ENCODE measurements around the gene ANKMY2.

The ANKMY2 gene

GRCh38 chr7:16657656-16658279 lies 12.2 kb upstream of the ANKMY2 start:
- peak; percentile 29 for TF ChIP-seq CTCF (IDR thresholded peaks at IDR 0.05; ENCODE audit: low read length, missing control alignments)
- H3K4me3 ChIP-seq (replicated peaks; ENCODE audit: low read depth, low read length) = no peak overlapping the region
- peak; percentile 90 for DNase-seq (ENCODE audit: low read depth)

GRCh38 chr7:16656141-16656540 lies 10.6 kb upstream of the ANKMY2 start:
- no peak overlapping the region for H3K4me3 ChIP-seq (replicated peaks; ENCODE audit: low read depth, low read length)
- no peak for TF ChIP-seq CTCF (IDR thresholded peaks at IDR 0.05; ENCODE audit: low read length, missing control alignments)
- DNase-seq (ENCODE audit: low read depth) = no peak

GRCh38 chr7:16655394-16655793 lies 9.8 kb upstream of the ANKMY2 start:
- no peak for TF ChIP-seq CTCF (IDR thresholded peaks at IDR 0.05; ENCODE audit: low read length, missing control alignments)
- DNase-seq (ENCODE audit: low read depth) = no peak
- H3K4me3 ChIP-seq (replicated peaks; ENCODE audit: low read depth, low read length) = no peak overlapping the region

GRCh38 chr7:16652888-16653287 lies 7.3 kb upstream of the ANKMY2 start:
- no peak overlapping the region for H3K4me3 ChIP-seq (replicated peaks; ENCODE audit: low read depth, low read length)
- TF ChIP-seq CTCF (IDR thresholded peaks at IDR 0.05; ENCODE audit: low read length, missing control alignments) = no peak
- DNase-seq (ENCODE audit: low read depth) = no peak

GRCh38 chr7:16652240-16652583 lies 6.7 kb upstream of the ANKMY2 start:
- H3K4me3 ChIP-seq (replicated peaks; ENCODE audit: low read depth, low read length) = no peak overlapping the region
- DNase-seq (ENCODE audit: low read depth) = peak; percentile 25
- no peak for TF ChIP-seq CTCF (IDR thresholded peaks at IDR 0.05; ENCODE audit: low read length, missing control alignments)

- no peak overlapping the region for H3K4me3 ChIP-seq (replicated peaks; ENCODE audit: low read depth, low read length)
- no peak for DNase-seq (ENCODE audit: low read depth)
- TF ChIP-seq CTCF (IDR thresholded peaks at IDR 0.05; ENCODE audit: low read length, missing control alignments) = no peak
Observed at GRCh38 chr7:16651396-16652239, 6.1 kb upstream of the ANKMY2 start.
